Endothelial cell of umbilical vein (primary cell): Measurements from ENCODE around the gene PI4KA. TPM values are rescaled to one million over a fixed set of nuclear protein-coding genes. Genes with fewer than 3 reads are reported as not detected.
A peak's percentile ranks its signal among the peaks of the same experiment; 100 is the strongest.

Experiments
- BruUV-seq: library from RNA; stranded (reverse); fragments of 400-500 nt; replicated peaks from 2 replicates; lab custom pipeline; 2021; lab: Mats Ljungman, UMichigan
- CTCF ChIA-PET: fragments of 300-600, 350-600 bp; sonication (Branson Sonifier 250); formaldehyde crosslinking; loops from one replicate; lab custom pipeline; 2021; ENCODE audit warnings: antibody characterized with exemption, inconsistent platforms; lab: Charles Lee
- POLR2A ChIA-PET: fragments of 300-600, 350-600 bp; sonication (Branson Sonifier 250); formaldehyde crosslinking; loops from one replicate; lab custom pipeline; 2021; ENCODE audit warnings: antibody characterized with exemption, inconsistent platforms; lab: Charles Lee
- DNase-seq: peaks from one replicate; pipeline ENCODE4 v3.0.0-alpha.2; 2011; ENCODE audit warnings: low read depth, low spot score
- FAIRE-seq: peaks from 2 replicates; lab custom pipeline; 2011; peaks lifted over from hg19 to GRCh38; lab: Jason Lieb, UNC
- H2AFZ ChIP-seq: 2 replicates; pipeline ENCODE4 v1.6.0; 2012; ENCODE audit warnings: low read depth, low read length, control low read depth, inconsistent platforms
- H3K27ac ChIP-seq: 2 replicates; pipeline ENCODE4 v1.5.1; 2011; ENCODE audit warnings: low read depth, mild to moderate bottlenecking, control low read depth, low read length, moderate library complexity; ENCODE audit not compliant: insufficient read depth
- H3K27me3 ChIP-seq, 2 experiments: 2 replicates each; pipeline versions ENCODE4 v1.6.0 to v1.6.1; 2011; ENCODE audit warnings: low read length in 2 of 2, mixed read lengths in 1 of 2; ENCODE audit not compliant: control insufficient read depth in 2 of 2, insufficient read depth in 2 of 2
- H3K36me3 ChIP-seq, 2 experiments: 2 replicates in 1 of 2; 3 replicates in 1 of 2; pipeline ENCODE4 v1.5.1; 2011; ENCODE audit warnings: low read length in 2 of 2, mild to moderate bottlenecking in 1 of 2, moderate library complexity in 1 of 2; ENCODE audit not compliant: control insufficient read depth in 2 of 2, insufficient read depth in 2 of 2; ENCODE audit errors: extremely low read depth in 1 of 2
- H3K4me1 ChIP-seq: 3 replicates; pipeline ENCODE4 v1.5.1; 2011; ENCODE audit warnings: mild to moderate bottlenecking, low read length; ENCODE audit not compliant: control insufficient read depth, insufficient read depth; ENCODE audit errors: extremely low read depth
- H3K4me2 ChIP-seq: 2 replicates; pipeline ENCODE4 v1.6.1; 2011; ENCODE audit warnings: low read length, control low read depth, mixed read lengths; ENCODE audit not compliant: insufficient read depth
- H3K4me3 ChIP-seq, 3 experiments: fragments of 200-600 bp in 1 of 3; sonication (generic), shearing (Covaris generic) in 1 of 3; replicated peaks in 1 of 3; 2 replicates each; pipeline ENCODE4 v1.5.1; 2011 to 2016; ENCODE audit warnings: control low read depth in 3 of 3, low read length in 3 of 3, mild to moderate bottlenecking in 2 of 3, inconsistent platforms in 1 of 3, low read depth in 1 of 3, moderate library complexity in 1 of 3; ENCODE audit not compliant: insufficient read depth in 1 of 3
- H3K79me2 ChIP-seq: 2 replicates; pipeline ENCODE4 v1.6.0; 2012; ENCODE audit warnings: low read length, inconsistent platforms; ENCODE audit not compliant: control insufficient read depth, insufficient read depth
- H3K9ac ChIP-seq: replicated peaks from 2 replicates; pipeline ENCODE3; 2011; ENCODE audit warnings: low read length, control low read depth; ENCODE audit not compliant: insufficient read depth; ENCODE audit errors: extremely low read depth
- H3K9me1 ChIP-seq: replicated peaks from 3 replicates; pipeline ENCODE4 v1.6.0; 2011; ENCODE audit warnings: mild to moderate bottlenecking, low read length; ENCODE audit not compliant: control insufficient read depth, insufficient read depth; ENCODE audit errors: extremely low read depth
- H3K9me3 ChIP-seq: replicated peaks from 2 replicates; pipeline ENCODE4 v1.5.1; 2012; ENCODE audit warnings: low read length, inconsistent platforms; ENCODE audit not compliant: control insufficient read depth, insufficient read depth
- H4K20me1 ChIP-seq: replicated peaks from 2 replicates; pipeline ENCODE3; 2011; ENCODE audit warnings: mild to moderate bottlenecking, low read length; ENCODE audit not compliant: control insufficient read depth, insufficient read depth; ENCODE audit errors: extremely low read depth
- EZH2 ChIP-seq: IDR thresholded peaks from 2 replicates; pipeline ENCODE4 v1.6.1; 2012; ENCODE audit warnings: borderline replicate concordance, low read depth, mild to moderate bottlenecking, moderate library complexity, low read length, inconsistent platforms; ENCODE audit not compliant: severe bottlenecking
- FOS ChIP-seq: IDR thresholded peaks from 2 replicates; pipeline ENCODE4 v1.6.1; 2011; ENCODE audit warnings: mild to moderate bottlenecking, low read length, moderate library complexity, borderline replicate concordance; ENCODE audit not compliant: insufficient read depth
- GATA2 ChIP-seq: IDR thresholded peaks from 2 replicates; pipeline ENCODE4 v1.7.0; 2011; ENCODE audit warnings: low read depth, mild to moderate bottlenecking, moderate library complexity, mixed read lengths, low read length; ENCODE audit not compliant: insufficient read length, insufficient read depth
- JUN ChIP-seq: IDR thresholded peaks from 2 replicates; pipeline ENCODE4 v1.6.1; 2011; ENCODE audit warnings: borderline replicate concordance, low read depth; ENCODE audit not compliant: insufficient read length, insufficient read depth
- MYC ChIP-seq: IDR thresholded peaks from one replicate; pipeline ENCODE4 v1.6.1; 2011; ENCODE audit warnings: mild to moderate bottlenecking, low read depth, low read length
- POLR2A ChIP-seq: IDR thresholded peaks from 2 replicates; pipeline ENCODE4 v1.6.1; 2012; ENCODE audit warnings: low read depth, mild to moderate bottlenecking, control low read depth, low read length
- POLR2AphosphoS5 ChIP-seq: IDR thresholded peaks from 2 replicates; pipeline ENCODE4 v1.6.1; 2012; ENCODE audit warnings: low read depth, mild to moderate bottlenecking, control low read depth, low read length, moderate library complexity; ENCODE audit not compliant: insufficient read depth
- dilution Hi-C: fragments of 300-500 bp; cut with MboI; formaldehyde crosslinking; loops from one replicate; pipeline ENCODE4 v1.15.0; 2019; ENCODE audit warnings: low sequenced_read_pairs; ENCODE audit not compliant: extremely low pct_ligation_motif_present
- intact Hi-C: fragments of 100-400 bp; cut with micrococcal nuclease; formaldehyde crosslinking; loops from one replicate; pipeline ENCODE4 v1.10.0; 2022
- polyA plus RNA-seq, 4 experiments: library from polyadenylated mRNA; depleted of rRNA in 3 of 4; stranded (reverse) in 3 of 4; unstranded in 1 of 4; fragments of >200 nt; gene quantifications; 2 replicates each; pipeline versions ENCODE4 v1.2.1 to v1.2.3, GENCODE V29; 2011 to 2012; ENCODE audit warnings: missing spikeins in 1 of 4
- total RNA-seq: library from RNA; stranded (reverse); gene quantifications from 2 replicates; pipeline ENCODE4 v1.2.3, GENCODE V29; 2021
- TF ChIP-seq, protein P1 (sequence below), 2 donors: IDR thresholded peaks; 1 replicate in 1 of 2; 2 replicates in 1 of 2; pipeline ENCODE4 v1.5.1; 2011; ENCODE audit warnings: low read length in 2 of 2, mild to moderate bottlenecking in 2 of 2, moderate library complexity in 2 of 2, control low read depth in 1 of 2, inconsistent platforms in 1 of 2, low read depth in 1 of 2; ENCODE audit not compliant: insufficient read depth in 1 of 2; ENCODE audit errors: extremely low read depth in 1 of 2
- TF ChIP-seq, protein P2 (sequence below): IDR thresholded peaks from 2 replicates; pipeline ENCODE4 v1.6.1; 2011; ENCODE audit not compliant: insufficient read depth, insufficient read length

Gene PI4KA
- total and polyA plus RNA-seq, 2 donors (not counting 3 experiments of a cell fraction or from before 2014, with no cell fraction given): 28.9 to 56.4 TPM

DNA sequence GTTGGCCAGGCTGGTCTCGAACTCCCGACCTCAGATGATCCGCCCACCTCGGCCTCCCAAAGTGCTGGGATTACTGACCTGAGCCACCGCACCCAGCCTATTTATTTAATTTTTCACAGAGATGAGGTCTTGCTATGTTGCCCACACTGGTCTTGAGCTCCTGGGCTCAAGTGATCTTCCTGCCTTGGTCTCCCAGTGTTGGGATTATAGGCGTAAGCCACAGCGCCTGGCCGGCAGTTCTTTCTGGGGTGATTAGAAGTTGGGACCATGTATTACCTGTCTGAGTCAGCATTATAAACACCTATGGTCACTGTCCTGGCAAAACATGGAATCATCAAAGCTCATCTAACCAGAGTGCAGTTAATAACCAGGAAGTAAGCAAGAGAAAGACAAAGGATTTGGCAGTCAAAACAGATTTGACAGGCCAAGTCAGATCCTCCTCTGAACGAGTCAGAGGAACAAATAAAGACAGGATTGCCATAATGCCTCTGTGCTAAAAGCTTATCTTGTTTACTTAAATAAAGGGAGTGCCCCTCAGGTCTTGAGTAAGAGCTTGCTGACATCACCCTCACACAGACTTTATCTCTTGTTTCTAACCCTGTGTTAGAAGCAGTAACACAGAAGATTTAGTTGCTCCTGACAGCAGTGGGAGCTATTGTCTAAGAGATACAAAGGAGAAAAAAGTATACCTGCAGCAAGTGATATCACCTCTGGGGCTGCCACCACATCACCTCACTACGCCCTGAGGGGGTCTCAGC, 81.0 kb downstream of the PI4KA start:
- ChIA-PET CTCF (interaction anchor here (0.6 to 1.7 kb wide), 12 partner anchors 10 to 114 kb away, joined by 3 to 9 read pairs (median 3); no protein-coding TSS in a partner anchor), POLR2A (interaction anchor here (1.1 kb wide), 1 partner anchor 28 kb away, joined by 3 read pairs; no protein-coding TSS in a partner anchor)
- Histone ChIP-seq H2AFZ (no peak overlapping the region), H3K79me2 (no peaks in the 10 kb centered on the region), H3K4me3 (no peak overlapping the region), H3K36me3 (no peaks in the 10 kb centered on the region), H3K27me3 (no peaks in the 10 kb centered on the region), H3K4me2 (peak overlapping the region; percentile 26), H3K9me3 (no peaks in the 10 kb centered on the region), H3K9ac (no peak overlapping the region), H3K4me1 (peaks cover 49% of the 10 kb centered on the region), H3K27ac (peak overlapping the region; percentile 62), H3K9me1 (no peaks in the 10 kb centered on the region), H4K20me1 (no peaks in the 10 kb centered on the region)
- DNase-seq (peak; percentile 67), FAIRE-seq (peak; percentile 90)
- TF ChIP-seq MYC (no peak), POLR2AphosphoS5 (peak; percentile 59), GATA2 (peak; percentile 95), FOS (peak; percentile 74), EZH2 (no peak), POLR2A (no peak), JUN (peak; percentile 70)
- TF ChIP-seq, protein P1, sequence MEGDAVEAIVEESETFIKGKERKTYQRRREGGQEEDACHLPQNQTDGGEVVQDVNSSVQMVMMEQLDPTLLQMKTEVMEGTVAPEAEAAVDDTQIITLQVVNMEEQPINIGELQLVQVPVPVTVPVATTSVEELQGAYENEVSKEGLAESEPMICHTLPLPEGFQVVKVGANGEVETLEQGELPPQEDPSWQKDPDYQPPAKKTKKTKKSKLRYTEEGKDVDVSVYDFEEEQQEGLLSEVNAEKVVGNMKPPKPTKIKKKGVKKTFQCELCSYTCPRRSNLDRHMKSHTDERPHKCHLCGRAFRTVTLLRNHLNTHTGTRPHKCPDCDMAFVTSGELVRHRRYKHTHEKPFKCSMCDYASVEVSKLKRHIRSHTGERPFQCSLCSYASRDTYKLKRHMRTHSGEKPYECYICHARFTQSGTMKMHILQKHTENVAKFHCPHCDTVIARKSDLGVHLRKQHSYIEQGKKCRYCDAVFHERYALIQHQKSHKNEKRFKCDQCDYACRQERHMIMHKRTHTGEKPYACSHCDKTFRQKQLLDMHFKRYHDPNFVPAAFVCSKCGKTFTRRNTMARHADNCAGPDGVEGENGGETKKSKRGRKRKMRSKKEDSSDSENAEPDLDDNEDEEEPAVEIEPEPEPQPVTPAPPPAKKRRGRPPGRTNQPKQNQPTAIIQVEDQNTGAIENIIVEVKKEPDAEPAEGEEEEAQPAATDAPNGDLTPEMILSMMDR (IDR thresholded peaks at IDR 0.05; ENCODE audit: extremely low read depth in 1 of 2, insufficient read depth in 1 of 2, low read depth in 1 of 2, low read length in 2 of 2): no peak
- TF ChIP-seq, protein P2, sequence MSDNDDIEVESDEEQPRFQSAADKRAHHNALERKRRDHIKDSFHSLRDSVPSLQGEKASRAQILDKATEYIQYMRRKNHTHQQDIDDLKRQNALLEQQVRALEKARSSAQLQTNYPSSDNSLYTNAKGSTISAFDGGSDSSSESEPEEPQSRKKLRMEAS: no peak
- intact Hi-C loops: no loop called here
- dilution Hi-C loops: no loop called here
- no TSS peak for BruUV-seq
